Endothelial cell of coronary artery (primary cell): ENCODE data around the gene ANKRD12. TPM values are rescaled to one million over a fixed set of nuclear protein-coding genes. Genes with fewer than 3 reads are reported as not detected.

ENCODE experiments used
- total RNA-seq: library from RNA; depleted of rRNA; stranded (reverse); fragments of >200 nt; gene quantifications from 2 replicates; pipeline ENCODE4 v1.2.3, GENCODE V29; 2014

ANKRD12 gene
- 18.1 and 45.9 TPM in 2 replicates for total RNA-seq

GRCh38 chr18:9136315-9137155, at the start of gene ANKRD12:
ANKRD12 (plus strand) TSS chr18:9136781; CDS start chr18:9182433, 45,652 bp downstream.

GRCh38 chr18:9102508-9103375, 33.8 kb upstream of the ANKRD12 start, which contains the start of gene NDUFV2:
NDUFV2 (plus strand) TSS chr18:9102699; CDS start chr18:9102744, 45 bp downstream.

GRCh38 chr18:9334329-9334972, 197.9 kb downstream of the ANKRD12 start, which contains the start of gene TWSG1:
TWSG1 (plus strand) TSS chr18:9334773; CDS start chr18:9337230, 2,457 bp downstream.

Other genes starting within 250 kb of the ANKRD12 start
- 78.8 and 100 TPM in 2 replicates for gene NDUFV2, start 34.1 kb upstream of the ANKRD12 start, total RNA-seq
- 60.2 and 72.8 TPM in 2 replicates for gene TWSG1, start 198.0 kb downstream of the ANKRD12 start, total RNA-seq